RWPE2 (cell line): Measurements from ENCODE around the gene XPR1.

Source experiments
- ATAC-seq: fragments of 200-7000 bp; cut with Tn5 transposase; 3 replicates; pipeline ENCODE4 v1.9.1; 2021; ENCODE audit warnings: low read depth
- DNase-seq: peaks from one replicate; pipeline ENCODE4 v3.0.0-alpha.2; 2020; ENCODE audit warnings: low spot score
- H3K27ac ChIP-seq: fragments of 450-650 bp; 2 replicates; pipeline ENCODE4 v1.5.1; 2017; ENCODE audit warnings: mild to moderate bottlenecking; ENCODE audit not compliant: poor library complexity, severe bottlenecking
- H3K27me3 ChIP-seq: fragments of 250-450 bp; sonication (Bioruptor Pico); 2 replicates; pipeline ENCODE4 v1.5.1; 2021; ENCODE audit warnings: mild to moderate bottlenecking, moderate library complexity; ENCODE audit not compliant: insufficient read depth, poor library complexity, severe bottlenecking
- H3K36me3 ChIP-seq: fragments of 250-450 bp; sonication (Bioruptor Pico); 2 replicates; pipeline ENCODE4 v1.5.1; 2020; ENCODE audit warnings: low read depth, mild to moderate bottlenecking, moderate library complexity
- H3K4me1 ChIP-seq: fragments of 250-450 bp; sonication (Bioruptor Pico); 2 replicates; pipeline ENCODE4 v1.5.1; 2021; ENCODE audit warnings: mild to moderate bottlenecking, moderate library complexity; ENCODE audit not compliant: insufficient read depth, poor library complexity, severe bottlenecking
- H3K4me3 ChIP-seq: fragments of 250-450 bp; sonication (Bioruptor Pico); 2 replicates; pipeline ENCODE4 v1.5.1; 2021; ENCODE audit warnings: mild to moderate bottlenecking, moderate library complexity; ENCODE audit not compliant: severe bottlenecking
- H3K9me3 ChIP-seq: fragments of 250-450 bp; sonication (Bioruptor Pico); 2 replicates; pipeline ENCODE4 v1.5.1; 2021; ENCODE audit warnings: mild to moderate bottlenecking, moderate library complexity; ENCODE audit not compliant: severe bottlenecking
- TF ChIP-seq, protein P1 (sequence below): fragments of 450-650 bp; IDR thresholded peaks from one replicate; pipeline ENCODE4 v1.5.1; 2017; ENCODE audit warnings: mild to moderate bottlenecking, moderate library complexity; ENCODE audit not compliant: poor library complexity, severe bottlenecking

XPR1 gene

GRCh38 chr1:180620581-180620980 lies 11.2 kb upstream of the XPR1 start:
- DNase-seq (no peak), ATAC-seq (no peak)
- H3K27me3 ChIP-seq, result no peaks in the 10 kb centered on the region
- H3K9me3 ChIP-seq, result no peaks in the 10 kb centered on the region
- H3K4me3 ChIP-seq, result no peak overlapping the region
- H3K36me3 ChIP-seq, result no peaks in the 10 kb centered on the region
- no peak overlapping the region for H3K27ac ChIP-seq
- TF ChIP-seq, protein P1, sequence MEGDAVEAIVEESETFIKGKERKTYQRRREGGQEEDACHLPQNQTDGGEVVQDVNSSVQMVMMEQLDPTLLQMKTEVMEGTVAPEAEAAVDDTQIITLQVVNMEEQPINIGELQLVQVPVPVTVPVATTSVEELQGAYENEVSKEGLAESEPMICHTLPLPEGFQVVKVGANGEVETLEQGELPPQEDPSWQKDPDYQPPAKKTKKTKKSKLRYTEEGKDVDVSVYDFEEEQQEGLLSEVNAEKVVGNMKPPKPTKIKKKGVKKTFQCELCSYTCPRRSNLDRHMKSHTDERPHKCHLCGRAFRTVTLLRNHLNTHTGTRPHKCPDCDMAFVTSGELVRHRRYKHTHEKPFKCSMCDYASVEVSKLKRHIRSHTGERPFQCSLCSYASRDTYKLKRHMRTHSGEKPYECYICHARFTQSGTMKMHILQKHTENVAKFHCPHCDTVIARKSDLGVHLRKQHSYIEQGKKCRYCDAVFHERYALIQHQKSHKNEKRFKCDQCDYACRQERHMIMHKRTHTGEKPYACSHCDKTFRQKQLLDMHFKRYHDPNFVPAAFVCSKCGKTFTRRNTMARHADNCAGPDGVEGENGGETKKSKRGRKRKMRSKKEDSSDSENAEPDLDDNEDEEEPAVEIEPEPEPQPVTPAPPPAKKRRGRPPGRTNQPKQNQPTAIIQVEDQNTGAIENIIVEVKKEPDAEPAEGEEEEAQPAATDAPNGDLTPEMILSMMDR, result no peak
- H3K4me1 ChIP-seq, result no peaks in the 10 kb centered on the region

GRCh38 chr1:180622658-180623508 lies 8.9 kb upstream of the XPR1 start:
- ATAC-seq (no peak), DNase-seq (no peak)
- Histone ChIP-seq H3K9me3 (no peaks in the 10 kb centered on the region), H3K4me1 (no peaks in the 10 kb centered on the region), H3K36me3 (no peaks in the 10 kb centered on the region), H3K27ac (no peak overlapping the region), H3K4me3 (no peak overlapping the region), H3K27me3 (no peaks in the 10 kb centered on the region)
- TF ChIP-seq, protein P1, result no peak

- ATAC-seq (no peak), DNase-seq (no peak)
- H3K9me3 ChIP-seq, result no peaks in the 10 kb centered on the region
Observed at GRCh38 chr1:180623579-180624347, 8.1 kb upstream of the XPR1 start.

GRCh38 chr1:180626711-180627110 lies 5.1 kb upstream of the XPR1 start:
- TF ChIP-seq, protein P1, result no peak
- no peaks in the 10 kb centered on the region for H3K36me3 ChIP-seq
- no peak for DNase-seq
- H3K4me3 ChIP-seq, result no peak overlapping the region
- ATAC-seq, result no peak
- no peaks in the 10 kb centered on the region for H3K9me3 ChIP-seq
- H3K27me3 ChIP-seq, result no peaks in the 10 kb centered on the region
- H3K27ac ChIP-seq, result no peak overlapping the region
- H3K4me1 ChIP-seq, result peaks cover 2% of the 10 kb centered on the region

More at GRCh38 chr1:180623579-180624347, 8.1 kb upstream of the XPR1 start:
- TF ChIP-seq, protein P1, result no peak
- no peaks in the 10 kb centered on the region for H3K36me3 ChIP-seq
- no peak overlapping the region for H3K27ac ChIP-seq
- no peak overlapping the region for H3K4me3 ChIP-seq
- no peaks in the 10 kb centered on the region for H3K4me1 ChIP-seq
- no peaks in the 10 kb centered on the region for H3K27me3 ChIP-seq
